ENCODE data around the gene GAP43. TPM values are rescaled to one million over a fixed set of nuclear protein-coding genes. Genes with fewer than 3 reads are reported as not detected.
"Not testable (repeated sequence)": the region's sequence is repeated elsewhere in the genome, so short reads cannot be mapped to it uniquely, and the experiment has no call there.

The GAP43 gene
- total RNA-seq, 1 donor from 2014 or later = 46.5 TPM

DNA sequence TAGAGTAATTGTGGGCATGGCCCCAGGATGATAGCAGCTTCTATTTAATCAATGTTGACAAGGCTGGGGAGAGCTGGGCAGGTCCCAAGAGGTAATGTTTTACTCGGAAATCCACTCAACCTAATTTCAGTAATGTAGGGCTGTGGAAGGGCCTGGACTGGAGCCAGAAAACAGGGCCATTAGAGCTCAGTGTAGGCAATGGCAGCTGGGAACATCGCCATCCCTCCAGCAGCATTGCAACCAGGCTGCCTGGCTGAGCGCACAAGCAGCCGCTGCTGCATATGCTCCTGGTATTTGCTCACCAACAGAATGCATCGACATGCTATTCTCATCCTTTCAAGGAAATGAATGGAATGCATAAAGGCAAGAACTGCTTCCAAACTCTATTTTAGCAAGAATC is 90.0 kb downstream of the GAP43 start:
- no peaks in the 10 kb centered on the region for H3K27me3 Mint-ChIP-seq
- H3K4me3 Mint-ChIP-seq = no peak overlapping the region
- H3K27ac Mint-ChIP-seq = no peak overlapping the region

DNA sequence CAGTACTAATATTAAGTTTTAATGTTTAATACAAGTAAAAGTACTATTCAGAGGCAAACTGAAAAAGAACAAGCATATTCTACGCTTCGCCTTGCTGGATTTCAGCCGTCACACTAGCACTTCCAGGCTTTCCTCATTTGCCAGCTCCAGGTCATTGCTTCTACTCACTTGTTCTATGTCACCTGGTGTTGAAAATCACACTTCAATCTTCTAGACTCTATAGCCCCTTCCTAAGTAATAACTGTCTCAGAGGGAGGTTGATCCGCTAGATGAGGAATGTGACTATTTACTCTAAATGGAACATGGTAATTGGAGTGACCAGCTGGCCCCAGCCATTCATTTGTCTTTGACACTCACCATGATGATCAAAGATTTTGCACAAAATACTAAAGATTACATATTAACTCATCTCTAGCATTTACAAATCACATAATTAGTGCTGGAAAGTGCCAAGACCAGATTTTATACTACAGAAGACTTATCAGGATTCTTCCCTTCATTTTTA is 92.0 kb downstream of the GAP43 start:
- TF ChIP-seq, protein P1, sequence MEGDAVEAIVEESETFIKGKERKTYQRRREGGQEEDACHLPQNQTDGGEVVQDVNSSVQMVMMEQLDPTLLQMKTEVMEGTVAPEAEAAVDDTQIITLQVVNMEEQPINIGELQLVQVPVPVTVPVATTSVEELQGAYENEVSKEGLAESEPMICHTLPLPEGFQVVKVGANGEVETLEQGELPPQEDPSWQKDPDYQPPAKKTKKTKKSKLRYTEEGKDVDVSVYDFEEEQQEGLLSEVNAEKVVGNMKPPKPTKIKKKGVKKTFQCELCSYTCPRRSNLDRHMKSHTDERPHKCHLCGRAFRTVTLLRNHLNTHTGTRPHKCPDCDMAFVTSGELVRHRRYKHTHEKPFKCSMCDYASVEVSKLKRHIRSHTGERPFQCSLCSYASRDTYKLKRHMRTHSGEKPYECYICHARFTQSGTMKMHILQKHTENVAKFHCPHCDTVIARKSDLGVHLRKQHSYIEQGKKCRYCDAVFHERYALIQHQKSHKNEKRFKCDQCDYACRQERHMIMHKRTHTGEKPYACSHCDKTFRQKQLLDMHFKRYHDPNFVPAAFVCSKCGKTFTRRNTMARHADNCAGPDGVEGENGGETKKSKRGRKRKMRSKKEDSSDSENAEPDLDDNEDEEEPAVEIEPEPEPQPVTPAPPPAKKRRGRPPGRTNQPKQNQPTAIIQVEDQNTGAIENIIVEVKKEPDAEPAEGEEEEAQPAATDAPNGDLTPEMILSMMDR (conservative IDR thresholded peaks at IDR 0.05) = no peak
- no peaks in the 10 kb centered on the region for H3K27me3 Mint-ChIP-seq

More for the DNA sequence above, 90.0 kb downstream of the GAP43 start:
- Mint-ChIP-seq H3K4me1 (ENCODE audit: unreplicated experiment) (peaks cover 21% of the 10 kb centered on the region), H3K9me3 (no peaks in the 10 kb centered on the region), H3K36me3 (no peaks in the 10 kb centered on the region)
- no peak for DNase-seq (ENCODE audit: extremely low spot score, unreplicated experiment)
- TF ChIP-seq, protein P1 (conservative IDR thresholded peaks at IDR 0.05) = no peak

DNA sequence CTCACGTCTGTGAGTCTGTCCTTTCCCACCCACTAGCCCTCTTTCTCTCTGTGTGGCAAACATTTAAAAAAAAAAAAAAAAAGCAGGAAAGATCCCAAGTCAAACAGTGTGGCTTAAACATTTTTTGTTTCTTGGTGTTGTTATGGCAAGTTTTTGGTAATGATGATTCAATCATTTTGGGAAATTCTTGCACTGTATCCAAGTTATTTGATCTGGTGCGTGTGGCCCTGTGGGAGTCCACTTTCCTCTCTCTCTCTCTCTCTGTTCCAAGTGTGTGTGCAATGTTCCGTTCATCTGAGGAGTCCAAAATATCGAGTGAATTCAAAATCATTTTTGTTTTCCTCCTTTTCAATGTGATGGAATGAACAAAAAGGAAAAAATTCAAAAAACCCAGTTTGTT is 97.7 kb downstream of the GAP43 start:
- no peak overlapping the region for H3K4me3 Mint-ChIP-seq

More for the DNA sequence above, 92.0 kb downstream of the GAP43 start:
- H3K4me1 Mint-ChIP-seq (ENCODE audit: unreplicated experiment) = peaks cover 13% of the 10 kb centered on the region
- no peak for DNase-seq (ENCODE audit: extremely low spot score, unreplicated experiment)
- no peak overlapping the region for H3K27ac Mint-ChIP-seq
- H3K36me3 Mint-ChIP-seq = no peaks in the 10 kb centered on the region
- H3K9me3 Mint-ChIP-seq = no peaks in the 10 kb centered on the region
- no peak overlapping the region for H3K4me3 Mint-ChIP-seq

DNA sequence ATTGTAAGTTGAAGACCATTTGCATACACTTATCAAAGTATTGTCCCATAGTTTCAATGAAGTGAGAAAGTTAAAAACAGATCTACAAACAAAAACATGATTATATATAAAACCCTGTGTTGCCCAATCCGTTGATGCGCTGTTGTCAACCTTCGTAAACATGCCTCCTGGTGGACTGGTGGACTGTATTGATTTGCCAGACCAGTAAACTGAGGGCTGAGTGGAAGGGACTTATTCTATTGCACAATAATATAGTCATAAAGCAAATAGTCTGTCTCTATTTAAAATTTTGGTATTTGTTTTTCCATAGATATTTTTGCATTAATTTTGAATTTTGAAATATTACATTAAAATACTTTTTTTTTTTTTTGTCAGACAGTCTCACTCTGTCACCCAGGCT is 102.5 kb downstream of the GAP43 start:
- H3K27ac Mint-ChIP-seq = no peak overlapping the region
- no peak for DNase-seq (ENCODE audit: extremely low spot score, unreplicated experiment)
- H3K27me3 Mint-ChIP-seq = no peaks in the 10 kb centered on the region
- TF ChIP-seq, protein P1 (conservative IDR thresholded peaks at IDR 0.05) = no peak
- H3K36me3 Mint-ChIP-seq = no peaks in the 10 kb centered on the region
- H3K4me3 Mint-ChIP-seq = no peak overlapping the region
- no peaks in the 10 kb centered on the region for H3K4me1 Mint-ChIP-seq (ENCODE audit: unreplicated experiment)
- H3K9me3 Mint-ChIP-seq = no peaks in the 10 kb centered on the region

More for the DNA sequence above, 97.7 kb downstream of the GAP43 start:
- H3K4me1 Mint-ChIP-seq (ENCODE audit: unreplicated experiment) = no peaks in the 10 kb centered on the region
- no peaks in the 10 kb centered on the region for H3K27me3 Mint-ChIP-seq
- no peaks in the 10 kb centered on the region for H3K9me3 Mint-ChIP-seq
- TF ChIP-seq, protein P1 (conservative IDR thresholded peaks at IDR 0.05) = no peak
- no peaks in the 10 kb centered on the region for H3K36me3 Mint-ChIP-seq
- no peak for DNase-seq (ENCODE audit: extremely low spot score, unreplicated experiment)
- H3K27ac Mint-ChIP-seq = no peak overlapping the region

DNA sequence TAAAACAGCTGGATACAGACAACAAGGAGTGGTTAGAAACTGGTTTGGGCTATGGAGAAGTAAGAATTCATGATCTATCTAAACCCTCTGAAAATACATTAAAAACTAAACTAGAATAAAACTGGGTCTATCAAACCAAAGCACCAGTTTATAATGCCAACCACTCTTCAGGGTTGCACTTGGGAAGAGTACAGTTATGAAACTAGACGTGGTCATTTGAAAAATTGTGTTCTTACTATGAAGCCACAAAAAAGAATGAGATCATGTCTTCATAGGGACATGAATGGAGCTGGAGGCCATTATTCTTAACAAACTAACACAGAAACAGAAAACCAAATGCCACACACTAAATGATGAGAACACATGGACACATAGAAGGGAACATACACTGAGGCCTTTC is 103.8 kb downstream of the GAP43 start:
- TF ChIP-seq, protein P1 (conservative IDR thresholded peaks at IDR 0.05) = no peak
- Mint-ChIP-seq H3K27me3 (no peaks in the 10 kb centered on the region), H3K27ac (no peak overlapping the region), H3K4me1 (ENCODE audit: unreplicated experiment) (no peaks in the 10 kb centered on the region), H3K36me3 (no peaks in the 10 kb centered on the region), H3K9me3 (peaks cover 7% of the 10 kb centered on the region), H3K4me3 (no peak overlapping the region)
- no peak for DNase-seq (ENCODE audit: extremely low spot score, unreplicated experiment)

DNA sequence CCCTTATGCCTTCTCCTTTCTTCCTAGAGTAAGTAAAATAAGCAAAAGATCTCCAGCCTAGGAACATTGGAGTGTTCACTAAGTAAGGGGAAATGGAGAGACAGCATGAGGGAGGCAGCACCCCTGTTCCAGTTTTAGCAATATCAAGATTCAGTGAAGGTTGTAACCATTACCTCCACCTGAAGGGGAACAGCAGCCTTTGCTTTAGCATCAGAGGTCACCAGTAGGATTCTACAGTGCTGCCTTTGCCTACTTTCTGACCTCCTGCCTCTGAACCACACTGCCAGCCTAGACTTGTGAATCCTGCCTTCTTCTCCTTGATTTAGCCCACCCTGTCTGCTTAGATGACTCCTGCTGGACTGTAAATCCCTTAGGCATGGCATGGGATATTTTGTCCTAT is 104.7 kb downstream of the GAP43 start:
- Mint-ChIP-seq H3K4me1 (ENCODE audit: unreplicated experiment) (no peaks in the 10 kb centered on the region), H3K27ac (no peak overlapping the region), H3K9me3 (peaks cover 7% of the 10 kb centered on the region), H3K4me3 (no peak overlapping the region), H3K27me3 (no peaks in the 10 kb centered on the region), H3K36me3 (no peaks in the 10 kb centered on the region)
- DNase-seq (ENCODE audit: extremely low spot score, unreplicated experiment) = no peak
- TF ChIP-seq, protein P1 (conservative IDR thresholded peaks at IDR 0.05) = no peak

DNA sequence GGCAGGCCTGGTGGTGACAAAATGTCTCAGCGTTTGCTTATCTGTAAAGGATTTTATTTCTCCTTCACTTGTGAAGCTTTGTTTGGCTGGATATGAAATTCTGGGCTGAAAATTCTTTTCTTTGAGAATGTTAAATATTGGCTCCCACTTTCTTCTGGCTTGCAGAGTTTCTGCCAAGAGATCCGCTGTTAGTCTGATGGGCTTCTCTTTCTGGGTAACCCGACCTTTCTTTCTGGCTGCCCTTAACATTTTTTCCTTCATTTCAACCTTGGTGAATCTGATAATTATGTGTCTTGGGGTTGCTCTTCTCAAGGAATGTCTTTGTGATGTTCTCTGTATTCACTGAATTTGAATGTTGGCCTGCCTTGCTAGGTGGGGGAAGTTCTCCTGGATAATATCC is 113.0 kb downstream of the GAP43 start:
- H3K4me3 Mint-ChIP-seq; H3K36me3 Mint-ChIP-seq; DNase-seq (ENCODE audit: extremely low spot score, unreplicated experiment); H3K4me1 Mint-ChIP-seq (ENCODE audit: unreplicated experiment); H3K27ac Mint-ChIP-seq; H3K27me3 Mint-ChIP-seq: not testable (repeated sequence)
- peaks cover 10% of the 10 kb centered on the region for H3K9me3 Mint-ChIP-seq
